Posterior cingulate gyrus (tissue), 11 donors: Measurements from ENCODE around the gene CYP2W1.
A peak's percentile ranks its signal among the peaks of the same experiment; 100 is the strongest.

Source experiments
- DNase-seq, 10 donors: peaks; one replicate each; pipeline versions ENCODE4 v3.0.0 to v3.0.0-alpha.2; 2020 to 2021; ENCODE audit warnings: mixed read lengths in 3 of 10
- intact Hi-C: fragments of 100-400 bp; cut with DNase I; formaldehyde crosslinking; loops from one replicate; pipeline ENCODE4 v1.15.1; 2023

The CYP2W1 gene

GRCh38 chr7:963236-964078, 19.5 kb upstream of the CYP2W1 start:
- intact Hi-C loops = no loop called here
- peak in 3 of 10 donors; percentile 67 to 79 (median 79) for DNase-seq

- intact Hi-C loops = no loop called here
- DNase-seq = peak in 7 of 10 donors; percentile 50 to 93 (median 72)
These were observed 18.4 kb upstream of the CYP2W1 start for GRCh38 chr7:964401-965231.

- peak in 3 of 10 donors; percentile 5 to 78 (median 33) for DNase-seq
- intact Hi-C loops = no loop called here
These were observed 16.5 kb upstream of the CYP2W1 start for GRCh38 chr7:966291-967069.

GRCh38 chr7:967361-968082, 15.5 kb upstream of the CYP2W1 start:
- no peak for DNase-seq
- intact Hi-C loops = no loop called here

GRCh38 chr7:968205-969105, 14.5 kb upstream of the CYP2W1 start:
- no peak for DNase-seq
- intact Hi-C loops = no loop called here

- no peak for DNase-seq
- intact Hi-C loops = no loop called here
These were observed 13.6 kb upstream of the CYP2W1 start for GRCh38 chr7:969403-969802.

GRCh38 chr7:970744-971143, 12.2 kb upstream of the CYP2W1 start:
- intact Hi-C loops = no loop called here
- DNase-seq = no peak

- no peak for DNase-seq
- intact Hi-C loops = no loop called here
These were observed 10.9 kb upstream of the CYP2W1 start for GRCh38 chr7:972110-972509.

GRCh38 chr7:972676-973309, 10.2 kb upstream of the CYP2W1 start:
- no peak for DNase-seq
- intact Hi-C loops = no loop called here

GRCh38 chr7:973312-973711, 9.7 kb upstream of the CYP2W1 start:
- intact Hi-C loops = no loop called here

GRCh38 chr7:974172-974571, 8.8 kb upstream of the CYP2W1 start:
- DNase-seq = no peak
- intact Hi-C loops = no loop called here

More at GRCh38 chr7:973312-973711, 9.7 kb upstream of the CYP2W1 start:
- no peak for DNase-seq

- intact Hi-C loops = no loop called here
- peak; percentile 84 to 99 (median 87) for DNase-seq
These were observed 7.9 kb upstream of the CYP2W1 start, which contains the start of gene COX19 for GRCh38 chr7:974820-975681. COX19 (minus strand) TSS chr7:975549; CDS start chr7:975509, 40 bp downstream.

GRCh38 chr7:975702-976473, 7.1 kb upstream of the CYP2W1 start:
- intact Hi-C loops = no loop called here
- peak in 1 of 10 donors; percentile 86 for DNase-seq

- DNase-seq = no peak
- intact Hi-C loops = no loop called here
These were observed 6.1 kb upstream of the CYP2W1 start for GRCh38 chr7:976901-977325.

GRCh38 chr7:977326-978048, 5.5 kb upstream of the CYP2W1 start:
- intact Hi-C loops = no loop called here
- DNase-seq = peak in 4 of 10 donors; percentile 42 to 90 (median 52)

- no peak for DNase-seq
- intact Hi-C loops = no loop called here
These were observed 5.0 kb upstream of the CYP2W1 start for GRCh38 chr7:978049-978346.
